Measurements from ENCODE around the gene ZC2HC1B. TPM values are rescaled to one million over a fixed set of nuclear protein-coding genes. Genes with fewer than 3 reads are reported as not detected.
A peak's percentile ranks its signal among the peaks of the same experiment; 100 is the strongest.

The ZC2HC1B gene
- total and polyA plus RNA-seq, 10 donors, result 0.17 to 0.85 (median 0.30) TPM; not detected in 5

- TF ChIP-seq POLR2A (IDR thresholded peaks at IDR 0.05) (no peak), POLR2AphosphoS5 (IDR thresholded peaks at IDR 0.05) (no peak), CTCF (IDR thresholded peaks at IDR 0.05 in 8 of 11, conservative IDR thresholded peaks at IDR 0.05 in 3 of 11) (no peak)
- H3K9me3 ChIP-seq, result no peaks in the 10 kb centered on the region
Measured at GRCh38 chr6:143959927-143960326, 95.7 kb downstream of the ZC2HC1B start.

GRCh38 chr6:143961066-143961465 is 96.8 kb downstream of the ZC2HC1B start:
- Histone ChIP-seq H3K36me3 (peaks cover 0 to 40% (median 0%) of the 10 kb centered on the region in 6 donors), H3K27me3 (replicated peaks in 1 of 7) (no peaks in the 10 kb centered on the region), H3K9me3 (no peaks in the 10 kb centered on the region), H3K27ac (no peak overlapping the region), H3K4me1 (peaks cover 0 to 22% (median 4%) of the 10 kb centered on the region in 6 donors), H3K4me3 (no peak overlapping the region)
- TF ChIP-seq POLR2AphosphoS5 (IDR thresholded peaks at IDR 0.05), result no peak
- no peak for TF ChIP-seq CTCF (IDR thresholded peaks at IDR 0.05 in 8 of 11, conservative IDR thresholded peaks at IDR 0.05 in 3 of 11)
- TF ChIP-seq POLR2A (IDR thresholded peaks at IDR 0.05), result no peak
- 75 to 91% (median 80%) methylated on average over 3 of the region's 3 CpGs for WGBS, 5 donors
- intact Hi-C loops (cut with DNase I; ENCODE audit: low total_unique reads), result no loop called here
- DNase-seq, result no peak

More at GRCh38 chr6:143959927-143960326, 95.7 kb downstream of the ZC2HC1B start:
- intact Hi-C loops (cut with DNase I; ENCODE audit: low total_unique reads), result no loop called here
- H3K36me3 ChIP-seq, result peaks cover 0 to 29% (median 0%) of the 10 kb centered on the region in 6 donors
- peaks cover 0 to 19% (median 2%) of the 10 kb centered on the region in 6 donors for H3K4me1 ChIP-seq
- 70 to 86% (median 77%) methylated on average over 4 of the region's 4 CpGs for WGBS, 5 donors
- no peak overlapping the region for H3K27ac ChIP-seq
- H3K27me3 ChIP-seq (replicated peaks in 1 of 7), result no peaks in the 10 kb centered on the region
- DNase-seq, result no peak
- no peak overlapping the region for H3K4me3 ChIP-seq

- 77 to 85% (median 82%) methylated on average over 12 of the region's 12 CpGs for WGBS, 5 donors
- intact Hi-C loops (cut with DNase I; ENCODE audit: low total_unique reads), result no loop called here
- TF ChIP-seq POLR2AphosphoS5 (IDR thresholded peaks at IDR 0.05) (no peak), CTCF (IDR thresholded peaks at IDR 0.05 in 8 of 11, conservative IDR thresholded peaks at IDR 0.05 in 3 of 11) (peak in 3 of 11 experiments; percentile 13 to 25 (median 25))
- no peaks in the 10 kb centered on the region for H3K9me3 ChIP-seq
- H3K4me1 ChIP-seq, result peaks cover 0 to 32% (median 4%) of the 10 kb centered on the region in 6 donors
- H3K36me3 ChIP-seq, result peaks cover 0 to 40% (median 0%) of the 10 kb centered on the region in 6 donors
- DNase-seq, result no peak
- H3K4me3 ChIP-seq, result no peak overlapping the region
- peak overlapping the region in 2 of 8 donors; percentile 2 to 20 for H3K27ac ChIP-seq
- no peaks in the 10 kb centered on the region for H3K27me3 ChIP-seq (replicated peaks in 1 of 7)
Measured at GRCh38 chr6:143961886-143962878, 97.9 kb downstream of the ZC2HC1B start.

Data from spleen (tissue), 11 donors.